GM23338 (cell line): ENCODE results near the gene ATXN7. TPM values are rescaled to one million over a fixed set of nuclear protein-coding genes. Genes with fewer than 3 reads are reported as not detected.

Source experiments
- ATAC-seq: fragments of 200-7000 bp; cut with Tn5 transposase; 3 replicates; pipeline ENCODE4 v1.9.1; 2020
- DNase-seq: peaks from one replicate; pipeline ENCODE4 v3.0.0-alpha.2; 2015; ENCODE audit warnings: low spot score
- H2AFZ ChIP-seq: fragments of 200-600 bp; sonication (generic); 2 replicates; pipeline ENCODE4 v1.8.0; 2016; ENCODE audit warnings: antibody characterized with exemption, mild to moderate bottlenecking, moderate library complexity
- H3F3A ChIP-seq: fragments of 200-600 bp; sonication (generic); replicated peaks from 2 replicates; pipeline ENCODE4 v1.8.0; 2017; ENCODE audit warnings: antibody characterized with exemption, mixed run types, low read depth
- H3K27ac ChIP-seq: fragments of 200-600 bp; sonication (generic); 2 replicates; pipeline ENCODE4 v1.6.1; 2016; ENCODE audit warnings: low read depth
- H3K27me3 ChIP-seq: fragments of 200-600 bp; sonication (generic); 2 replicates; pipeline ENCODE4 v1.8.0; 2016; ENCODE audit warnings: mild to moderate bottlenecking, mixed run types, moderate library complexity; ENCODE audit not compliant: insufficient read depth
- H3K36me3 ChIP-seq: fragments of 200-600 bp; sonication (generic); 2 replicates; pipeline ENCODE4 v1.8.0; 2016; ENCODE audit warnings: mild to moderate bottlenecking; ENCODE audit not compliant: insufficient read depth
- H3K4me1 ChIP-seq: fragments of 200-600 bp; sonication (generic); 2 replicates; pipeline ENCODE4 v1.8.0; 2016; ENCODE audit warnings: mild to moderate bottlenecking, moderate library complexity; ENCODE audit not compliant: insufficient read depth
- H3K4me2 ChIP-seq: fragments of 200-600 bp; sonication (generic); 2 replicates; pipeline ENCODE4 v1.7.1; 2017; ENCODE audit warnings: mixed run types
- H3K4me3 ChIP-seq: fragments of 200-600 bp; sonication (generic); 2 replicates; pipeline ENCODE4 v1.6.1; 2016; ENCODE audit warnings: mixed run types
- H3K79me2 ChIP-seq: fragments of 200-600 bp; sonication (generic); replicated peaks from 2 replicates; pipeline ENCODE4 v1.8.0; 2017; ENCODE audit warnings: mild to moderate bottlenecking; ENCODE audit not compliant: insufficient read depth
- H3K9me2 ChIP-seq: fragments of 200-600 bp; sonication (generic); 2 replicates; pipeline ENCODE4 v1.8.0; 2017; ENCODE audit not compliant: insufficient read depth
- H4K20me1 ChIP-seq: fragments of 200-600 bp; sonication (generic); replicated peaks from 2 replicates; pipeline ENCODE4 v1.8.0; 2017; ENCODE audit warnings: mild to moderate bottlenecking; ENCODE audit not compliant: insufficient read depth
- H3K27ac Mint-ChIP-seq: 2 replicates; pipeline ENCODE4 v1.8.0; 2020; ENCODE audit warnings: inconsistent platforms, mild to moderate bottlenecking, moderate library complexity, mixed read lengths
- H3K27me3 Mint-ChIP-seq: 3 replicates; pipeline ENCODE4 v1.8.0; 2022; ENCODE audit warnings: low read depth, mild to moderate bottlenecking, moderate library complexity, mixed read lengths, inconsistent platforms; ENCODE audit not compliant: insufficient read depth, poor library complexity
- H3K36me3 Mint-ChIP-seq: 3 replicates; pipeline ENCODE4 v1.8.0; 2021; ENCODE audit warnings: low read depth, mild to moderate bottlenecking, inconsistent platforms, moderate library complexity, mixed read lengths
- H3K4me1 Mint-ChIP-seq: 3 replicates; pipeline ENCODE4 v1.8.0; 2020; ENCODE audit warnings: mild to moderate bottlenecking, inconsistent platforms, mixed read lengths
- H3K4me3 Mint-ChIP-seq: 3 replicates; pipeline ENCODE4 v1.8.0; 2021; ENCODE audit warnings: moderate library complexity, mild to moderate bottlenecking, inconsistent platforms, mixed read lengths
- H3K9me3 Mint-ChIP-seq: 3 replicates; pipeline ENCODE4 v1.8.0; 2020; ENCODE audit warnings: moderate library complexity, mild to moderate bottlenecking, inconsistent platforms, mixed read lengths
- CREB1 ChIP-seq: fragments of 250-450 bp; sonication (Bioruptor Pico); IDR thresholded peaks from 2 replicates; pipeline ENCODE4 v1.5.0; 2020; ENCODE audit warnings: low read depth, mild to moderate bottlenecking, moderate library complexity
- EZH2 ChIP-seq: fragments of 200-600 bp; sonication (generic); IDR thresholded peaks from one replicate; pipeline ENCODE4 v1.8.0; 2017; ENCODE audit warnings: antibody characterized with exemption, mild to moderate bottlenecking, low read depth; ENCODE audit not compliant: unreplicated experiment
- EZH2phosphoT487 ChIP-seq: fragments of 200-600 bp; sonication (generic); IDR thresholded peaks from one replicate; pipeline ENCODE4 v1.8.1; 2018; ENCODE audit warnings: antibody characterized with exemption; ENCODE audit not compliant: unreplicated experiment
- JUNB ChIP-seq: IDR thresholded peaks from one replicate; pipeline ENCODE4 v1.6.1; 2016; ENCODE audit warnings: antibody characterized with exemption; ENCODE audit not compliant: unreplicated experiment
- NANOG ChIP-seq: IDR thresholded peaks from 2 replicates; pipeline ENCODE4 v1.6.1; 2016; ENCODE audit warnings: antibody characterized with exemption, borderline replicate concordance
- POLR2AphosphoS5 ChIP-seq: IDR thresholded peaks from 2 replicates; pipeline ENCODE4 v1.6.1; 2016; ENCODE audit warnings: antibody characterized with exemption, low read depth
- STAT1 ChIP-seq: IDR thresholded peaks from one replicate; pipeline ENCODE4 v1.6.1; 2016; ENCODE audit warnings: antibody characterized with exemption; ENCODE audit not compliant: unreplicated experiment
- ZNF114 ChIP-seq: fragments of 250-450 bp; sonication (Bioruptor Pico); IDR thresholded peaks from 2 replicates; pipeline ENCODE4 v1.5.0; 2020; ENCODE audit warnings: mild to moderate bottlenecking, moderate library complexity
- ZNF331 ChIP-seq: fragments of 250-450 bp; sonication (Bioruptor Pico); IDR thresholded peaks from 2 replicates; pipeline ENCODE4 v1.5.0; 2020; ENCODE audit warnings: low read depth, mild to moderate bottlenecking, moderate library complexity
- polyA plus RNA-seq: library from polyadenylated mRNA; unstranded; fragments of >200 nt; fragmentation: Nextera tagmentation; extraction: Ambion mirVana; gene quantifications from 2 replicates; pipeline ENCODE4 v1.2.1, GENCODE V29; 2016
- total RNA-seq: library from RNA; depleted of rRNA; stranded (reverse); fragments of >200 nt; shearing (Covaris generic); gene quantifications from 2 replicates; pipeline ENCODE4 v1.2.3, GENCODE V29; 2014
- TF ChIP-seq, protein P1 (sequence below): fragments of 250-450 bp; sonication (Bioruptor Pico); IDR thresholded peaks from 2 replicates; pipeline ENCODE4 v1.5.0; 2020; ENCODE audit warnings: mild to moderate bottlenecking, moderate library complexity
- TF ChIP-seq, protein P2 (sequence below), 2 experiments: fragments of 200-600 bp in 1 of 2; sonication (generic) in 1 of 2; conservative IDR thresholded peaks; 2 replicates each; pipeline versions ENCODE4 v1.5.1 to v1.6.1; 2016 to 2017; ENCODE audit warnings: antibody characterized with exemption in 2 of 2, low read depth in 2 of 2, mild to moderate bottlenecking in 2 of 2, moderate library complexity in 1 of 2
- TF ChIP-seq, protein P3 (sequence below): IDR thresholded peaks from 2 replicates; pipeline ENCODE4 v1.6.1; 2016; ENCODE audit warnings: antibody characterized with exemption
- TF ChIP-seq, protein P4 (sequence below): IDR thresholded peaks from one replicate; pipeline ENCODE4 v1.6.1; 2018; ENCODE audit warnings: antibody characterized with exemption; ENCODE audit not compliant: unreplicated experiment

The ATXN7 gene
- total and polyA plus RNA-seq, 2 experiments from 2014 or later, result 4.0 to 17.2 TPM

DNA sequence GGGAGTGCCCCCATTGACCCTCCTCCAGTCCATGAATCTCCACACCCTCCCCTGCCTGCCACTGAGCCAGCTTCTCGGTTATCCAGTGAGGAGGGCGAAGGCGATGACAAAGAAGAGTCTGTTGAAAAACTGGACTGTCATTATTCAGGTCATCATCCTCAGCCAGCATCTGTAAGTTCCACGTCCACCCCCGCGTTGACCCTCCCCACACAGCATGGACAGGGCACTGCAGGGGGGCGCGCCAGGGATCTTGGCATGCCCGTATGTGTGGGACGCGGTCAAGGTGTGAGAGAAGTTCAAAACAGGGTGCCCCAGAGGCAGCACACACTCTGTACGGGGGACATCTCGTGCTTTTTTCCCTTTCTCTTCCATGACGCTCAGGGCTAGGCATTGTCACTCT is 126.5 kb downstream of the ATXN7 start (continued):
- TF ChIP-seq, protein P1, sequence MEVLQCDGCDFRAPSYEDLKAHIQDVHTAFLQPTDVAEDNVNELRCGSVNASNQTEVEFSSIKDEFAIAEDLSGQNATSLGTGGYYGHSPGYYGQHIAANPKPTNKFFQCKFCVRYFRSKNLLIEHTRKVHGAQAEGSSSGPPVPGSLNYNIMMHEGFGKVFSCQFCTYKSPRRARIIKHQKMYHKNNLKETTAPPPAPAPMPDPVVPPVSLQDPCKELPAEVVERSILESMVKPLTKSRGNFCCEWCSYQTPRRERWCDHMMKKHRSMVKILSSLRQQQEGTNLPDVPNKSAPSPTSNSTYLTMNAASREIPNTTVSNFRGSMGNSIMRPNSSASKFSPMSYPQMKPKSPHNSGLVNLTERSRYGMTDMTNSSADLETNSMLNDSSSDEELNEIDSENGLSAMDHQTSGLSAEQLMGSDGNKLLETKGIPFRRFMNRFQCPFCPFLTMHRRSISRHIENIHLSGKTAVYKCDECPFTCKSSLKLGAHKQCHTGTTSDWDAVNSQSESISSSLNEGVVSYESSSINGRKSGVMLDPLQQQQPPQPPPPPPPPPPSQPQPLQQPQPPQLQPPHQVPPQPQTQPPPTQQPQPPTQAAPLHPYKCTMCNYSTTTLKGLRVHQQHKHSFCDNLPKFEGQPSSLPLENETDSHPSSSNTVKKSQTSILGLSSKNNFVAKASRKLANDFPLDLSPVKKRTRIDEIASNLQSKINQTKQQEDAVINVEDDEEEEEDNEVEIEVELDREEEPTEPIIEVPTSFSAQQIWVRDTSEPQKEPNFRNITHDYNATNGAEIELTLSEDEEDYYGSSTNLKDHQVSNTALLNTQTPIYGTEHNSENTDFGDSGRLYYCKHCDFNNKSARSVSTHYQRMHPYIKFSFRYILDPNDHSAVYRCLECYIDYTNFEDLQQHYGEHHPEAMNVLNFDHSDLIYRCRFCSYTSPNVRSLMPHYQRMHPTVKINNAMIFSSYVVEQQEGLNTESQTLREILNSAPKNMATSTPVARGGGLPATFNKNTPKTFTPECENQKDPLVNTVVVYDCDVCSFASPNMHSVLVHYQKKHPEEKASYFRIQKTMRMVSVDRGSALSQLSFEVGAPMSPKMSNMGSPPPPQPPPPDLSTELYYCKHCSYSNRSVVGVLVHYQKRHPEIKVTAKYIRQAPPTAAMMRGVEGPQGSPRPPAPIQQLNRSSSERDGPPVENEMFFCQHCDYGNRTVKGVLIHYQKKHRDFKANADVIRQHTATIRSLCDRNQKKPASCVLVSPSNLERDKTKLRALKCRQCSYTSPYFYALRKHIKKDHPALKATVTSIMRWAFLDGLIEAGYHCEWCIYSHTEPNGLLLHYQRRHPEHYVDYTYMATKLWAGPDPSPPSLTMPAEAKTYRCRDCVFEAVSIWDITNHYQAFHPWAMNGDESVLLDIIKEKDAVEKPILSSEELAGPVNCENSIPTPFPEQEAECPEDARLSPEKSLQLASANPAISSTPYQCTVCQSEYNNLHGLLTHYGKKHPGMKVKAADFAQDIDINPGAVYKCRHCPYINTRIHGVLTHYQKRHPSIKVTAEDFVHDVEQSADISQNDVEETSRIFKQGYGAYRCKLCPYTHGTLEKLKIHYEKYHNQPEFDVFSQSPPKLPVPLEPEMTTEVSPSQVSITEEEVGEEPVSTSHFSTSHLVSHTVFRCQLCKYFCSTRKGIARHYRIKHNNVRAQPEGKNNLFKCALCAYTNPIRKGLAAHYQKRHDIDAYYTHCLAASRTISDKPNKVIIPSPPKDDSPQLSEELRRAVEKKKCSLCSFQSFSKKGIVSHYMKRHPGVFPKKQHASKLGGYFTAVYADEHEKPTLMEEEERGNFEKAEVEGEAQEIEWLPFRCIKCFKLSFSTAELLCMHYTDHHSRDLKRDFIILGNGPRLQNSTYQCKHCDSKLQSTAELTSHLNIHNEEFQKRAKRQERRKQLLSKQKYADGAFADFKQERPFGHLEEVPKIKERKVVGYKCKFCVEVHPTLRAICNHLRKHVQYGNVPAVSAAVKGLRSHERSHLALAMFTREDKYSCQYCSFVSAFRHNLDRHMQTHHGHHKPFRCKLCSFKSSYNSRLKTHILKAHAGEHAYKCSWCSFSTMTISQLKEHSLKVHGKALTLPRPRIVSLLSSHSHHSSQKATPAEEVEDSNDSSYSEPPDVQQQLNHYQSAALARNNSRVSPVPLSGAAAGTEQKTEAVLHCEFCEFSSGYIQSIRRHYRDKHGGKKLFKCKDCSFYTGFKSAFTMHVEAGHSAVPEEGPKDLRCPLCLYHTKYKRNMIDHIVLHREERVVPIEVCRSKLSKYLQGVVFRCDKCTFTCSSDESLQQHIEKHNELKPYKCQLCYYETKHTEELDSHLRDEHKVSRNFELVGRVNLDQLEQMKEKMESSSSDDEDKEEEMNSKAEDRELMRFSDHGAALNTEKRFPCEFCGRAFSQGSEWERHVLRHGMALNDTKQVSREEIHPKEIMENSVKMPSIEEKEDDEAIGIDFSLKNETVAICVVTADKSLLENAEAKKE, result no peak

DNA sequence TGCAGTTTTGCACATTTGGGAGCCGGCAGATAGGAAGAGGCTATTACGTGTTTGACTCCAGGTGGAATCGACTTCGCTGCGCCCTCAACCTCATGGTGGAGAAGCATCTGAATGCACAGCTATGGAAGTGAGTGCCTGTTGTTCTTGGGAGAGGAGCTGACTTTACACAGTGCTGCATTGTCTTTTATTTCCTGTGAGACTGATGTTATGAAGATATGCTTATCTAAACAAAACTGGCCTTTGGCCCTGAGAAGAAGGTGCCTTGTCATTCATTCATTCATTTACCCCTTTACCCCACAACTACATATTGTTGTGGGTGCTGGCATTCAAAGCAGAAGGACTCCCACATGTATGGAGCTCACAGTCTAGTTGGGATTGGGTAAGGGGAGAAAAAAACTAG is 127.1 kb downstream of the ATXN7 start:
- Mint-ChIP-seq H3K4me3 (no peak overlapping the region), H3K27ac (no peak overlapping the region), H3K9me3 (no peaks in the 10 kb centered on the region), H3K4me1 (peaks cover 17% of the 10 kb centered on the region; the same call in 2 of the 3 replicates), H3K27me3 (no peaks in the 10 kb centered on the region), H3K36me3 (peaks cover 42% of the 10 kb centered on the region)
- H3K4me1 ChIP-seq, result peaks cover 5% of the 10 kb centered on the region; the same call in 1 of the 2 replicates
- H3K27ac ChIP-seq, result no peak overlapping the region
- H3F3A ChIP-seq, result no peaks in the 10 kb centered on the region
- no peak for DNase-seq
- no peak overlapping the region for H3K4me3 ChIP-seq
- H3K27me3 ChIP-seq, result no peaks in the 10 kb centered on the region
- H3K79me2 ChIP-seq, result no peaks in the 10 kb centered on the region
- H2AFZ ChIP-seq, result no peak overlapping the region
- no peak for ATAC-seq
- H3K4me2 ChIP-seq, result no peak overlapping the region
- H4K20me1 ChIP-seq, result peaks cover 9% of the 10 kb centered on the region; the same call in 1 of the 2 replicates
- H3K36me3 ChIP-seq, result peaks cover 9% of the 10 kb centered on the region
- no peaks in the 10 kb centered on the region for H3K9me2 ChIP-seq
- TF ChIP-seq ZNF114 (CRISPR knock-in tag) (no peak), CREB1 (CRISPR knock-in tag) (no peak), ZNF331 (no peak), EZH2phosphoT487 (no peak), POLR2AphosphoS5 (no peak), JUNB (no peak), STAT1 (no peak), EZH2 (no peak), NANOG (no peak)
- TF ChIP-seq, protein P2, sequence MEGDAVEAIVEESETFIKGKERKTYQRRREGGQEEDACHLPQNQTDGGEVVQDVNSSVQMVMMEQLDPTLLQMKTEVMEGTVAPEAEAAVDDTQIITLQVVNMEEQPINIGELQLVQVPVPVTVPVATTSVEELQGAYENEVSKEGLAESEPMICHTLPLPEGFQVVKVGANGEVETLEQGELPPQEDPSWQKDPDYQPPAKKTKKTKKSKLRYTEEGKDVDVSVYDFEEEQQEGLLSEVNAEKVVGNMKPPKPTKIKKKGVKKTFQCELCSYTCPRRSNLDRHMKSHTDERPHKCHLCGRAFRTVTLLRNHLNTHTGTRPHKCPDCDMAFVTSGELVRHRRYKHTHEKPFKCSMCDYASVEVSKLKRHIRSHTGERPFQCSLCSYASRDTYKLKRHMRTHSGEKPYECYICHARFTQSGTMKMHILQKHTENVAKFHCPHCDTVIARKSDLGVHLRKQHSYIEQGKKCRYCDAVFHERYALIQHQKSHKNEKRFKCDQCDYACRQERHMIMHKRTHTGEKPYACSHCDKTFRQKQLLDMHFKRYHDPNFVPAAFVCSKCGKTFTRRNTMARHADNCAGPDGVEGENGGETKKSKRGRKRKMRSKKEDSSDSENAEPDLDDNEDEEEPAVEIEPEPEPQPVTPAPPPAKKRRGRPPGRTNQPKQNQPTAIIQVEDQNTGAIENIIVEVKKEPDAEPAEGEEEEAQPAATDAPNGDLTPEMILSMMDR (conservative IDR thresholded peaks at IDR 0.05; ENCODE audit: low read depth in 2 of 2), result no peak
- TF ChIP-seq, protein P3, sequence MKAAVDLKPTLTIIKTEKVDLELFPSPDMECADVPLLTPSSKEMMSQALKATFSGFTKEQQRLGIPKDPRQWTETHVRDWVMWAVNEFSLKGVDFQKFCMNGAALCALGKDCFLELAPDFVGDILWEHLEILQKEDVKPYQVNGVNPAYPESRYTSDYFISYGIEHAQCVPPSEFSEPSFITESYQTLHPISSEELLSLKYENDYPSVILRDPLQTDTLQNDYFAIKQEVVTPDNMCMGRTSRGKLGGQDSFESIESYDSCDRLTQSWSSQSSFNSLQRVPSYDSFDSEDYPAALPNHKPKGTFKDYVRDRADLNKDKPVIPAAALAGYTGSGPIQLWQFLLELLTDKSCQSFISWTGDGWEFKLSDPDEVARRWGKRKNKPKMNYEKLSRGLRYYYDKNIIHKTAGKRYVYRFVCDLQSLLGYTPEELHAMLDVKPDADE, result no peak
- TF ChIP-seq, protein P4, sequence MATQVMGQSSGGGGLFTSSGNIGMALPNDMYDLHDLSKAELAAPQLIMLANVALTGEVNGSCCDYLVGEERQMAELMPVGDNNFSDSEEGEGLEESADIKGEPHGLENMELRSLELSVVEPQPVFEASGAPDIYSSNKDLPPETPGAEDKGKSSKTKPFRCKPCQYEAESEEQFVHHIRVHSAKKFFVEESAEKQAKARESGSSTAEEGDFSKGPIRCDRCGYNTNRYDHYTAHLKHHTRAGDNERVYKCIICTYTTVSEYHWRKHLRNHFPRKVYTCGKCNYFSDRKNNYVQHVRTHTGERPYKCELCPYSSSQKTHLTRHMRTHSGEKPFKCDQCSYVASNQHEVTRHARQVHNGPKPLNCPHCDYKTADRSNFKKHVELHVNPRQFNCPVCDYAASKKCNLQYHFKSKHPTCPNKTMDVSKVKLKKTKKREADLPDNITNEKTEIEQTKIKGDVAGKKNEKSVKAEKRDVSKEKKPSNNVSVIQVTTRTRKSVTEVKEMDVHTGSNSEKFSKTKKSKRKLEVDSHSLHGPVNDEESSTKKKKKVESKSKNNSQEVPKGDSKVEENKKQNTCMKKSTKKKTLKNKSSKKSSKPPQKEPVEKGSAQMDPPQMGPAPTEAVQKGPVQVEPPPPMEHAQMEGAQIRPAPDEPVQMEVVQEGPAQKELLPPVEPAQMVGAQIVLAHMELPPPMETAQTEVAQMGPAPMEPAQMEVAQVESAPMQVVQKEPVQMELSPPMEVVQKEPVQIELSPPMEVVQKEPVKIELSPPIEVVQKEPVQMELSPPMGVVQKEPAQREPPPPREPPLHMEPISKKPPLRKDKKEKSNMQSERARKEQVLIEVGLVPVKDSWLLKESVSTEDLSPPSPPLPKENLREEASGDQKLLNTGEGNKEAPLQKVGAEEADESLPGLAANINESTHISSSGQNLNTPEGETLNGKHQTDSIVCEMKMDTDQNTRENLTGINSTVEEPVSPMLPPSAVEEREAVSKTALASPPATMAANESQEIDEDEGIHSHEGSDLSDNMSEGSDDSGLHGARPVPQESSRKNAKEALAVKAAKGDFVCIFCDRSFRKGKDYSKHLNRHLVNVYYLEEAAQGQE, result no peak
